GM23248 (cell line): ENCODE data around the gene RAB3C.
"Not testable (repeated sequence)": the region's sequence is repeated elsewhere in the genome, so short reads cannot be mapped to it uniquely, and the experiment has no call there.

Experiments used
- EZH2 ChIP-seq: fragments of 200-600 bp; sonication (generic); IDR thresholded peaks from 2 replicates; pipeline ENCODE4 v1.6.1; 2018; ENCODE audit warnings: antibody characterized with exemption, mild to moderate bottlenecking; ENCODE audit not compliant: insufficient read depth, poor library complexity, severe bottlenecking
- EZH2phosphoT487 ChIP-seq: fragments of 200-600 bp; sonication (generic); IDR thresholded peaks from 2 replicates; pipeline ENCODE4 v1.6.1; 2018; ENCODE audit warnings: antibody characterized with exemption, moderate library complexity, mild to moderate bottlenecking, low read depth; ENCODE audit not compliant: insufficient read depth

- TF ChIP-seq EZH2, EZH2phosphoT487: not testable (repeated sequence)
Measured at GRCh38 chr5:58602889-58603288, 20.0 kb downstream of the RAB3C start.
